ENCODE measurements around the gene MOB4. TPM values are rescaled to one million over a fixed set of nuclear protein-coding genes. Genes with fewer than 3 reads are reported as not detected.

MOB4 gene
- total and polyA plus RNA-seq, 10 of the 15 experiments (the other 5 are each of a cell fraction or from before 2014, with no cell fraction given): 13.5 to 44.2 (median 32.4) TPM

- no peaks in the 10 kb centered on the region for H3K27me3 ChIP-seq (replicated peaks in 1 of 2; ENCODE audit: control insufficient read depth in 2 of 2, insufficient read depth in 2 of 2, low read length in 1 of 2)
- H3K27ac ChIP-seq (ENCODE audit: control insufficient read depth, insufficient read depth): no peak overlapping the region
- intact Hi-C loops (cut with micrococcal nuclease; ENCODE audit: unreplicated experiment): no loop called here
- no peak overlapping the region for H2AFZ ChIP-seq (ENCODE audit: control insufficient read depth, low read depth, low read length)
- RAD21 ChIA-PET (ENCODE audit: unreplicated experiment): interaction anchor here (0.6 kb wide), 1 partner anchor 74 kb away, joined by 3 read pairs; no protein-coding TSS in a partner anchor
- no peak overlapping the region for H3K4me3 ChIP-seq
- no peaks in the 10 kb centered on the region for H4K20me1 ChIP-seq (ENCODE audit: control insufficient read depth, insufficient read depth)
- peaks cover 2 to 30% of the 10 kb centered on the region in 2 experiments; a peak in 3 of 4 replicates for H3K36me3 ChIP-seq (ENCODE audit: control insufficient read depth in 2 of 2, insufficient read depth in 2 of 2, low read length in 1 of 2)
- 99% methylated on average over 5 of the region's 5 CpGs for WGBS (ENCODE audit: insufficient coverage, insufficient replicate concordance, low lambda C conversion rate, missing lambda C conversion rate)
- peaks cover 2% of the 10 kb centered on the region for H3K79me2 ChIP-seq (ENCODE audit: control insufficient read depth, insufficient read depth, low read length)
- no peak overlapping the region for H3K4me2 ChIP-seq (ENCODE audit: control insufficient read depth, insufficient read depth)
- CTCF ChIA-PET: interaction anchor here (0.7 kb wide), 1 partner anchor 592 kb away, joined by 3 read pairs; no protein-coding TSS in a partner anchor
- DNase-seq (ENCODE audit: low read depth, low spot score) (no peak), FAIRE-seq (no peak), ATAC-seq (no peak)
- SMC1A ChIA-PET (ENCODE audit: uncharacterized antibody, unreplicated experiment): interaction anchor here (0.6 kb wide), 1 partner anchor 568 kb away, joined by 3 read pairs; no protein-coding TSS in a partner anchor
- H3K4me1 ChIP-seq (ENCODE audit: control insufficient read depth, insufficient read depth, low read length): no peaks in the 10 kb centered on the region
- no peak overlapping the region for H3K9ac ChIP-seq (ENCODE audit: control insufficient read depth, insufficient read depth, low read length)
- H3K9me3 ChIP-seq (replicated peaks; ENCODE audit: control insufficient read depth, insufficient read depth, low read length): no peaks in the 10 kb centered on the region; the same call in 2 of the 3 replicates
- in situ Hi-C loops (cut with MboI): no loop called here
- TF ChIP-seq IRF3 (IDR thresholded peaks at IDR 0.05): no peak
- TF ChIP-seq NFYA (IDR thresholded peaks at IDR 0.05; ENCODE audit: borderline replicate concordance, low read depth, low read length): no peak
- no peak for TF ChIP-seq MTA3 (IDR thresholded peaks at IDR 0.05; ENCODE audit: borderline replicate concordance, low read length)
- TF ChIP-seq, protein P1, sequence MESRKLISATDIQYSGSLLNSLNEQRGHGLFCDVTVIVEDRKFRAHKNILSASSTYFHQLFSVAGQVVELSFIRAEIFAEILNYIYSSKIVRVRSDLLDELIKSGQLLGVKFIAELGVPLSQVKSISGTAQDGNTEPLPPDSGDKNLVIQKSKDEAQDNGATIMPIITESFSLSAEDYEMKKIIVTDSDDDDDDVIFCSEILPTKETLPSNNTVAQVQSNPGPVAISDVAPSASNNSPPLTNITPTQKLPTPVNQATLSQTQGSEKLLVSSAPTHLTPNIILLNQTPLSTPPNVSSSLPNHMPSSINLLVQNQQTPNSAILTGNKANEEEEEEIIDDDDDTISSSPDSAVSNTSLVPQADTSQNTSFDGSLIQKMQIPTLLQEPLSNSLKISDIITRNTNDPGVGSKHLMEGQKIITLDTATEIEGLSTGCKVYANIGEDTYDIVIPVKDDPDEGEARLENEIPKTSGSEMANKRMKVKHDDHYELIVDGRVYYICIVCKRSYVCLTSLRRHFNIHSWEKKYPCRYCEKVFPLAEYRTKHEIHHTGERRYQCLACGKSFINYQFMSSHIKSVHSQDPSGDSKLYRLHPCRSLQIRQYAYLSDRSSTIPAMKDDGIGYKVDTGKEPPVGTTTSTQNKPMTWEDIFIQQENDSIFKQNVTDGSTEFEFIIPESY (IDR thresholded peaks at IDR 0.05): no peak
- TF ChIP-seq NFYB (IDR thresholded peaks at IDR 0.05; ENCODE audit: insufficient read depth, low read depth, low read length): no peak
- POLR2A ChIA-PET: no interaction called here
- BruUV-seq (replicated peaks): no TSS peak
Measured at GRCh38 chr2:197547163-197547900, 31.5 kb downstream of the MOB4 start.
